PC-3 (cell line): Measurements from ENCODE around the gene OR7A10. TPM values are rescaled to one million over a fixed set of nuclear protein-coding genes. Genes with fewer than 3 reads are reported as not detected.

Experiments used
- ATAC-seq: fragments of 200-7000 bp; cut with Tn5 transposase; 2 replicates; pipeline ENCODE4 v1.9.1; 2020; ENCODE audit warnings: mild to moderate bottlenecking, moderate library complexity
- BruUV-seq: library from RNA; stranded (reverse); fragments of 400-500 nt; replicated peaks from 2 replicates; lab custom pipeline; 2021; lab: Mats Ljungman, UMichigan
- CTCF ChIA-PET: fragments of 300-600 bp; sonication (Branson Sonifier 250); formaldehyde crosslinking; loops from one replicate; lab custom pipeline; 2022; ENCODE audit warnings: antibody characterized with exemption; lab: Charles Lee
- POLR2A ChIA-PET: fragments of 300-600 bp; sonication (Branson Sonifier 250); formaldehyde crosslinking; loops from one replicate; lab custom pipeline; 2022; ENCODE audit warnings: antibody characterized with exemption; ENCODE audit not compliant: unreplicated experiment; lab: Charles Lee
- DNase-seq: peaks from one replicate; pipeline ENCODE4 v3.0.0-alpha.2; 2015
- H2AFZ ChIP-seq: fragments of 300-600 bp; sonication (generic); 2 replicates; pipeline ENCODE4 v1.6.0; 2016; ENCODE audit warnings: antibody characterized with exemption, low read length
- H3F3A ChIP-seq: fragments of 300-600 bp; sonication (generic); one replicate; pipeline ENCODE4 v1.6.0; 2017; ENCODE audit warnings: antibody characterized with exemption, low read length, control low read depth, mild to moderate bottlenecking; ENCODE audit not compliant: unreplicated experiment
- H3K27ac ChIP-seq: fragments of 300-600 bp; sonication (generic); 2 replicates; pipeline ENCODE4 v1.5.1; 2016; ENCODE audit warnings: mild to moderate bottlenecking, low read length
- H3K27me3 ChIP-seq: fragments of 300-600 bp; sonication (generic); 2 replicates; pipeline ENCODE4 v1.6.1; 2016; ENCODE audit warnings: low read length, mixed read lengths
- H3K36me3 ChIP-seq: fragments of 300-600 bp; sonication (generic); 2 replicates; pipeline ENCODE4 v1.6.1; 2016; ENCODE audit warnings: low read depth, mixed run types, low read length, mixed read lengths
- H3K4me1 ChIP-seq: fragments of 300-600 bp; sonication (generic); 2 replicates; pipeline ENCODE4 v1.5.1; 2016; ENCODE audit warnings: low read length; ENCODE audit not compliant: insufficient read depth
- H3K4me2 ChIP-seq: fragments of 300-600 bp; sonication (generic); 2 replicates; pipeline ENCODE4 v1.6.0; 2016; ENCODE audit warnings: low read length
- H3K4me3 ChIP-seq: fragments of 300-600 bp; sonication (generic); 2 replicates; pipeline ENCODE4 v1.5.1; 2016; ENCODE audit warnings: mild to moderate bottlenecking, low read length, mixed read lengths
- H3K79me2 ChIP-seq: fragments of 300-600 bp; sonication (generic); 2 replicates; pipeline ENCODE4 v1.6.1; 2017; ENCODE audit warnings: low read length, mixed read lengths
- H3K9ac ChIP-seq: fragments of 300-600 bp; sonication (generic); 2 replicates; pipeline ENCODE4 v1.6.0; 2016; ENCODE audit warnings: mild to moderate bottlenecking, low read length
- H3K9me2 ChIP-seq: fragments of 300-600 bp; sonication (generic); replicated peaks from 2 replicates; pipeline ENCODE4 v1.6.1; 2016; ENCODE audit warnings: mixed run types, low read length, mixed read lengths
- H3K9me3 ChIP-seq: fragments of 300-600 bp; sonication (generic); 2 replicates; pipeline ENCODE4 v1.6.1; 2016; ENCODE audit warnings: low read length, mixed read lengths
- H4K20me1 ChIP-seq: fragments of 300-600 bp; sonication (generic); 2 replicates; pipeline ENCODE4 v1.6.1; 2016; ENCODE audit warnings: low read length, mixed read lengths
- CTCF ChIP-seq: fragments of 300-600 bp; sonication (generic); conservative IDR thresholded peaks from 2 replicates; pipeline ENCODE4 v1.5.1; 2017; ENCODE audit warnings: antibody characterized with exemption, low read depth, mild to moderate bottlenecking, low read length
- EZH2 ChIP-seq: fragments of 300-600 bp; sonication (generic); IDR thresholded peaks from one replicate; pipeline ENCODE4 v1.6.1; 2017; ENCODE audit warnings: antibody characterized with exemption, mild to moderate bottlenecking, low read length; ENCODE audit not compliant: unreplicated experiment
- EZH2phosphoT487 ChIP-seq: fragments of 300-600 bp; sonication (generic); IDR thresholded peaks from 2 replicates; pipeline ENCODE4 v1.6.1; 2018; ENCODE audit warnings: mild to moderate bottlenecking, antibody characterized with exemption, low read length, borderline replicate concordance
- intact Hi-C: fragments of 100-400 bp; cut with micrococcal nuclease; formaldehyde crosslinking; loops from 2 replicates; pipeline ENCODE4 v1.9.0; 2023
- total RNA-seq: library from RNA; depleted of rRNA; stranded (reverse); fragments of >200 nt; gene quantifications from 2 replicates; pipeline ENCODE4 v1.2.3, GENCODE V29; 2014

The OR7A10 gene
- total RNA-seq, 1 experiment from 2014 or later = not detected

- no peaks in the 10 kb centered on the region for H3K79me2 ChIP-seq
Observed at GRCh38 chr19:14830702-14831101, 18.0 kb downstream of the OR7A10 start.

GRCh38 chr19:14826006-14826405, 22.7 kb downstream of the OR7A10 start:
- POLR2A ChIA-PET = no interaction called here
- peaks cover 44% of the 10 kb centered on the region for H3K27me3 ChIP-seq
- DNase-seq = peak; percentile 94
- BruUV-seq = no TSS peak
- H3K4me3 ChIP-seq = no peak overlapping the region
- peak; percentile 89 for ATAC-seq
- CTCF ChIA-PET = no interaction called here
- H3K79me2 ChIP-seq = no peaks in the 10 kb centered on the region
- no peak overlapping the region for H3K9ac ChIP-seq
- peaks cover 4% of the 10 kb centered on the region; the same call in 1 of the 2 replicates for H4K20me1 ChIP-seq
- H2AFZ ChIP-seq = no peak overlapping the region
- H3K4me2 ChIP-seq = no peak overlapping the region; the same call in 1 of the 2 replicates
- TF ChIP-seq EZH2 (no peak), EZH2phosphoT487 (no peak), CTCF (no peak)
- intact Hi-C loops = no loop called here
- no peaks in the 10 kb centered on the region for H3K9me3 ChIP-seq
- H3K9me2 ChIP-seq = no peaks in the 10 kb centered on the region
- no peak overlapping the region for H3K27ac ChIP-seq
- H3K4me1 ChIP-seq = peaks cover 13% of the 10 kb centered on the region
- peaks cover 4% of the 10 kb centered on the region for H3F3A ChIP-seq
- H3K36me3 ChIP-seq = no peaks in the 10 kb centered on the region

More at GRCh38 chr19:14830702-14831101, 18.0 kb downstream of the OR7A10 start:
- Histone ChIP-seq H3K9me3 (no peaks in the 10 kb centered on the region), H3K9ac (no peak overlapping the region), H2AFZ (no peak overlapping the region), H3K4me3 (no peak overlapping the region), H4K20me1 (peaks cover under 1% of the 10 kb centered on the region; the same call in 1 of the 2 replicates), H3K36me3 (no peaks in the 10 kb centered on the region), H3K4me2 (no peak overlapping the region), H3K27me3 (peaks cover 48% of the 10 kb centered on the region), H3K27ac (no peak overlapping the region), H3K9me2 (no peaks in the 10 kb centered on the region), H3F3A (peaks cover 4% of the 10 kb centered on the region), H3K4me1 (peaks cover 8% of the 10 kb centered on the region)
- DNase-seq (no peak), ATAC-seq (no peak)
- POLR2A ChIA-PET = interaction anchor here (0.5 kb wide), 1 partner anchor 15 kb away, joined by 4 read pairs; no protein-coding TSS in a partner anchor
- CTCF ChIA-PET = no interaction called here
- TF ChIP-seq EZH2phosphoT487 (no peak), EZH2 (no peak), CTCF (no peak)
- intact Hi-C loops = no loop called here
- no TSS peak for BruUV-seq

GRCh38 chr19:14821937-14822336, 26.8 kb downstream of the OR7A10 start:
- H3K27me3 ChIP-seq = peaks cover 30% of the 10 kb centered on the region
- intact Hi-C loops = no loop called here
- no TSS peak for BruUV-seq
- H3K27ac ChIP-seq = no peak overlapping the region
- H3K4me2 ChIP-seq = no peak overlapping the region
- H3K79me2 ChIP-seq = no peaks in the 10 kb centered on the region
- no peaks in the 10 kb centered on the region for H3K9me3 ChIP-seq
- H3F3A ChIP-seq = peaks cover 4% of the 10 kb centered on the region
- POLR2A ChIA-PET = no interaction called here
- ATAC-seq (no peak), DNase-seq (no peak)
- H3K36me3 ChIP-seq = no peaks in the 10 kb centered on the region
- CTCF ChIA-PET = no interaction called here
- peaks cover 4% of the 10 kb centered on the region; the same call in 1 of the 2 replicates for H4K20me1 ChIP-seq
- H3K9ac ChIP-seq = no peak overlapping the region
- TF ChIP-seq EZH2 (no peak), EZH2phosphoT487 (no peak), CTCF (no peak)
- H3K9me2 ChIP-seq = no peaks in the 10 kb centered on the region
- no peak overlapping the region for H2AFZ ChIP-seq
- H3K4me3 ChIP-seq = no peak overlapping the region
- H3K4me1 ChIP-seq = peaks cover 13% of the 10 kb centered on the region
